Activated CD4-positive, alpha-beta T cell treated with anti-CD3 and anti-CD28 coated beads for 48 hours (primary cell): ENCODE measurements around the gene DOK3.

ENCODE experiments used
- DNase-seq: peaks from one replicate; pipeline ENCODE4 v3.0.0-alpha.2; 2020

The DOK3 gene

GRCh38 chr5:177478711-177479646 lies 30.6 kb downstream of the DOK3 start:
- DNase-seq = peak; percentile 59

GRCh38 chr5:177477701-177478477 lies 31.7 kb downstream of the DOK3 start:
- no peak for DNase-seq

- no peak for DNase-seq
Measured at GRCh38 chr5:177476531-177477233, 32.9 kb downstream of the DOK3 start.

GRCh38 chr5:177475563-177476427 lies 33.8 kb downstream of the DOK3 start:
- no peak for DNase-seq

GRCh38 chr5:177474846-177475562 lies 34.6 kb downstream of the DOK3 start:
- DNase-seq = no peak

- no peak for DNase-seq
Measured at GRCh38 chr5:177474002-177474476, 35.6 kb downstream of the DOK3 start.

- DNase-seq = no peak
Measured at GRCh38 chr5:177473443-177474001, 36.1 kb downstream of the DOK3 start, which contains the start of gene DBN1. TSS of gene DBN1 (minus strand) at chr5:177473634. CDS start at chr5:177473521, 113 bp downstream.

- DNase-seq = peak; percentile 67
Measured at GRCh38 chr5:177472460-177473442, 36.9 kb downstream of the DOK3 start.

- no peak for DNase-seq
Measured at GRCh38 chr5:177471610-177472356, 37.8 kb downstream of the DOK3 start.

GRCh38 chr5:177470759-177471536 lies 38.7 kb downstream of the DOK3 start:
- no peak for DNase-seq

- no peak for DNase-seq
Measured at GRCh38 chr5:177469750-177470525, 39.7 kb downstream of the DOK3 start.

GRCh38 chr5:177468685-177469628 lies 40.7 kb downstream of the DOK3 start:
- DNase-seq = no peak

- DNase-seq = no peak
Measured at GRCh38 chr5:177468329-177468684, 41.3 kb downstream of the DOK3 start.

- no peak for DNase-seq
Measured at GRCh38 chr5:177467436-177467835, 42.2 kb downstream of the DOK3 start.

- DNase-seq = no peak
Measured at GRCh38 chr5:177466861-177467260, 42.8 kb downstream of the DOK3 start.

GRCh38 chr5:177465044-177465443 lies 44.6 kb downstream of the DOK3 start:
- DNase-seq = no peak
